ENCODE results near the gene GNG10. TPM values are rescaled to one million over a fixed set of nuclear protein-coding genes. Genes with fewer than 3 reads are reported as not detected.

Gene GNG10
- total RNA-seq, 2 experiments from 2014 or later = 14.5 to 15.4 TPM

Other genes starting within 250 kb of the GNG10 start
- 100 to 1,000 TPM in 1 of 2 experiments, 10 to 100 TPM in 1; 78.4 to 127 TPM for gene ECPAS, start 177.2 kb upstream of the GNG10 start, total RNA-seq
- 1 to 10 TPM; 2.5 to 3.0 TPM for gene ZNF483, start 136.4 kb upstream of the GNG10 start, total RNA-seq
- 1 to 10 TPM; 3.9 to 4.7 TPM for gene PTGR1, start 62.0 kb upstream of the GNG10 start, total RNA-seq
- 1 to 10 TPM; 6.3 to 7.5 TPM for gene DNAJC25, start 30.3 kb upstream of the GNG10 start, total RNA-seq
- gene SHOC1, start 133.3 kb downstream of the GNG10 start, total RNA-seq = not detected
- 10 to 100 TPM; 12.7 to 14.2 TPM for gene UGCG, start 235.2 kb downstream of the GNG10 start, total RNA-seq

Data from activated CD4-positive, alpha-beta T cell treated with anti-CD3 and anti-CD28 coated beads for 36 hours (primary cell).